ENCODE measurements around the gene SLC35G6.

The SLC35G6 gene

DNA sequence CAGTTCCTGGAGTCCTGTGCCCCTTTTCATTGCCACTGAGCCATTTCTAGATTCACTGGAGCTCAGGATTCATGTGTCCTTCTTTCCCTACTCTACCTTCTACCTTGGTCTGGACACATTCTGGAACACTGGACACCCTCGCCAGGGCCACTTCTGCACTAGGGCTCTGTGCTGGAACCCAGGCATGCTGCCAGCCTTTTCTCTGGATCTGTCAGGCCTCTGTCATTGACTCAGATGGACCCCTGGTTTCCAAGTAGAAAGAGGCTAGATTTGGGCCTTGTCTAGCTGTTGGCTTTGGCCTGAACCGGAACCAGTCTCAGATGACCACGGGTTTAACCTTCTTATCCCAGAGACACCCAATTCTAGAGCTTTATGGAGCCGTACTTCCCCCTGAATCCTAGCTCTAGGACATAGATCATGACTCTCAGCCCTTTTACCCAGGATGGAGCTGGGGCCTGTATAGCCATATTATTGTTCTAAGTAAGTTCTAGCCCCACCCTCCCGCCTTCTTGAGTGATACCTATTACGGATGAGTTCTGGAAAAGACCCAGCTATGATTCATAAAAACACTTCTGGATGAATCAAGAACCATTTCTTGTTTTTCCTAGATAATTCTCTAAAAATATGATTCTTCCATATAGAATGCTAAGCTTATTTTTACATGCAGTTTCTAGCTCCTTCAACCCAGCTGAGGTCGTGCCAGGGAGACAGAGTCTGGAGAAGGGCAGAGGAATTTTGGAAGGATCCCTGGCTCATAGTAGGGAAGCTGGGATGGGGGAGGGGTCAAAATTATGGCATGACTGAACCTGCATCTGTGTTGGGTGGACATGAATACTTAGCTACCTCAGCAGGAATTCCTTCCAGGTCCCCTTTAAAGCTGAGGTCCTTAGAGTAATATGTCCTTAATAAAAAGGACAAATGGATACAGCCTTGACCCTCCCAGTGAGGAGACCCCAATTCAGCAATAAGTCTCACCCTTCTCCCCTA is 37.5 kb upstream of the SLC35G6 start:
- H3K4me3 ChIP-seq (ENCODE audit: low read depth, low read length) = no peak overlapping the region
- TF ChIP-seq CTCF (IDR thresholded peaks at IDR 0.05; ENCODE audit: borderline replicate concordance, insufficient read depth, low read depth, low read length) = no peak

GRCh38 chr17:7444682-7445618 is 36.3 kb upstream of the SLC35G6 start, which contains the start of gene CHRNB1:
Gene CHRNB1 (plus strand): TSS chr17:7445061. CDS start chr17:7445128, 67 bp downstream.
- no peak within 1 kb of the TSS for H3K4me3 ChIP-seq (ENCODE audit: low read depth, low read length)
- TF ChIP-seq CTCF (IDR thresholded peaks at IDR 0.05; ENCODE audit: borderline replicate concordance, insufficient read depth, low read depth, low read length) = no peak

DNA sequence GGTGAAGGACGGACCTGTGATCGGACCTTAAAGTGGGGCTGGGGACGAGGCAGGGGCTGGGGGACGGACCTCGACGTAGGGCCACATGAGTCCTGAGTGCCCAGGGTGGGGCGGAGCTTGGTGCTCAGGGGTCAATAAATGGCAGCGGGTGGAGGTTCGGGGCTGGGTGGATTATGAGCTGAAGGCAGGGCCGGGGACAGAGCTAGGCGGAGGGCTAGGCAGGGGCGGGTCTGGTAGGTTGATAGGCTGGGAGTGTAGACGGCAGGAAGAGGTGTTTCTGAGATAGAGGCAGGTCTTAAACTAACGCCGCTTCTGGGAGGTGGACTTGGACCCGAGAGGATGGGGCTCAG is 35.7 kb upstream of the SLC35G6 start:
- no peak overlapping the region for H3K4me3 ChIP-seq (ENCODE audit: low read depth, low read length)
- TF ChIP-seq CTCF (IDR thresholded peaks at IDR 0.05; ENCODE audit: borderline replicate concordance, insufficient read depth, low read depth, low read length) = no peak

GRCh38 chr17:7448461-7448860 is 32.8 kb upstream of the SLC35G6 start:
- H3K4me3 ChIP-seq (ENCODE audit: low read depth, low read length) = no peak overlapping the region
- no peak for TF ChIP-seq CTCF (IDR thresholded peaks at IDR 0.05; ENCODE audit: borderline replicate concordance, insufficient read depth, low read depth, low read length)

DNA sequence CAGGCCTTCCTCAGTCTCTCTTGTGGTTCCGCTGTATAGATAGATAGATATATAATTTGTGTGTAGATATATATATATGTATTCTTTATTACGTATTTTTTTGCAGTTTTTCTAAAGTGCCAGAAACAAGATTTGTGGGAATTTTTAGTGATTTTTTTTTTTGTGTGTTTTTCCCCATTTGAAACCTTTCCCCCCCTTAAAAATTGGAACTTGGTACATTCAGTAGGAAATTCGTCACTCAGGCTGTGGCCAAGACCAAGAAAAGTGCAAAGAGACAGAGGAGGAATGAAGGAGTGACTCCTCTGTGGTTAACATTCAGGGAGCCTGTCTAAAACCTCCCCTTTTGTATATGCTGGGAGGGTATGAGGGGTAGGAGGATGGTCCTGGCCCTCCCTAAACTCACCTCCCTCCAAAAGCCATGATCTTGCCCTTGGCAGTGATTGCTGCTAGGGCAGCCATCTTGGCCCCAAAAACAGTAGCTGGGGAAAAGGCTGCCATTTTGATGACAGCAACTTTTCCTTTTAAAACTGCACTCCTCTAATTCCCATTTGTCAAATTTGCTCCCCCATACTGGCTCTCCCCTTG is 21.2 kb upstream of the SLC35G6 start:
- H3K4me3 ChIP-seq (ENCODE audit: low read depth, low read length) = no peak overlapping the region
- no peak for TF ChIP-seq CTCF (IDR thresholded peaks at IDR 0.05; ENCODE audit: borderline replicate concordance, insufficient read depth, low read depth, low read length)

DNA sequence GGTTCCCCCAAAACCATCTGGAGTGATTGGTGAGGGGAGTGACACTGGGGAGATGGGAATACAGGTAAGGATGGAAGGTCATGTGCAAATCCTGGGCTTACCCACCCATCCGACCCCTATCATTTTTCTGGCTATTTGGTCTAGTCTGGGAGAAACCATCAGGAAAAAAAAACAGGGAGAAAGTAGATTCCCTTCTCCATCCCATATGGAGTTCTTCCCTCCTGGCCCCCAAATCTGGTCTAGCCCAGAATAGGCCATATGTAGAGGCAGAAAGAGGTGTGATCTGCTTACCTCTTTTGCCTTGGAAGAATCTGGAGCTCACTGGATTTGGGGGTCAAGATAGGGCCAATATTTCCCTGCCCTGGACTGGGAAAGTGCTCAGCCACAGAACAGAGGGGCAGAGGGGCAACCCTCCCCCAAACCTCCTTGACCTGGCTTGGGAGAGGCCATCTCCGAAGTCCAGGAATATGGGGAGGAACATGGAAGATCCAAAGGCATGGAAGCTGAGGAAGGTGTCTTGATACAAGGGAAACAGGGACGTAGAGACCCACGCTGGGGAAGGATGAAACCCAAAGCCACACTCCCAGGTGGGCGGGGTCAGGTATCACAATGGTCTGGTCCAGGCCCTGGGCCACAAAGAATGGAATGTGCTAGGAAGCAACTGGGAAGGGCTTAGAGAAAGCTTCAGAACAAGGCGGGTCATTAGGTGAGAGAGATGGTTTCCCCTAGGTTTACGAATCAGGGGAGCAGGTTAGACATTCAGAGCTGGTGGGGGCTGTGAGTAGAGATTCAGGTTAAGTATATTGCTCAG is 20.2 kb upstream of the SLC35G6 start:
- no peak for TF ChIP-seq CTCF (IDR thresholded peaks at IDR 0.05; ENCODE audit: borderline replicate concordance, insufficient read depth, low read depth, low read length)
- H3K4me3 ChIP-seq (ENCODE audit: low read depth, low read length) = no peak overlapping the region
